H54 (cell line): Measurements from ENCODE around the gene AKAP11.

Experiments used
- DNase-seq: peaks from one replicate; pipeline ENCODE4 v3.0.0; 2011; ENCODE audit warnings: low spot score, mixed read lengths; ENCODE audit not compliant: insufficient read length
- FAIRE-seq: peaks from 3 replicates; lab custom pipeline; 2011; peaks lifted over from hg19 to GRCh38; lab: Jason Lieb, UNC
- POLR2A ChIP-seq: IDR thresholded peaks from 2 replicates; pipeline ENCODE4 v1.6.1; 2011; ENCODE audit warnings: low read depth, mild to moderate bottlenecking, low read length

The AKAP11 gene

DNA sequence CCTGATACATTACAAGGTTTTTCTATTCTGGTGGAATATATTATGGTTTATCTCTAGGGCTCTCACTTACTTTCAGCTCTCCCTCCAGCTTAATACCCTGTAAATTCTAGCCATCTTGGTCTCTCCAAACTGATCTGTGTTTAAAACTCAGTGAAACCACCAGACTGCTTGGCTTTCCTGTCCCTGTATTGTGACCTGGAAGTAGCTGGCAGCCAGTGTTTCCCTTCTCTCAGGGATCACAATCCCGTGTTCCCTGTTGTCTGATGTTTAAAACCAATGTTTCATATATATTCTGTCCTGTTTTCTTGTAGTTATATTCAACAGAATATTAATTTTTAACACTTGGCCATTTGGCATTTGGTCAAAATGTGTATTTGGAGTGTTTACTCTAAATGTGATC, 8.0 kb downstream of the AKAP11 start:
- no peak for FAIRE-seq
- no peak for DNase-seq
- no peak for TF ChIP-seq POLR2A

GRCh38 chr13:42280537-42280936, 8.6 kb downstream of the AKAP11 start:
- DNase-seq, result no peak
- no peak for FAIRE-seq
- no peak for TF ChIP-seq POLR2A

DNA sequence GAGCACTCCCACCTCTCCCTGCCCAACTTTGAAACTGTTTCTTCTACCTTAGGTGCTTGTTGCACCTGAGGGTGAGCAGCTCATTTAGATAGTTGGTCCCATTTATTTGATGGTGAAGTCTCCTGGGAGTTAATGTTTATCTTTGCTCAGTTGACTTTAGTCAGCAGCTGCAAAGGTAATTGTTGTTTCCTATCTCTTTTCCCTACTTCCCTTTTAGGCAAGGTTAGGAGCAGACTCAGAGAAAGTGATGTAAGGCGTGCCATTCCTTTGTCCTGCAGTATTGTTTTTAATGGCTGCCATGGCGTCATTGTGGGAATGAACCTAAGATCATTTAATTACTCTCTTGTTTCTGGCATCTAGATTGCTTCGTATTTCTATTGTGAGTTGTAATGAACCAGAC, 11.6 kb downstream of the AKAP11 start:
- no peak for TF ChIP-seq POLR2A
- FAIRE-seq, result no peak
- DNase-seq, result no peak

GRCh38 chr13:42284068-42284467, 12.1 kb downstream of the AKAP11 start:
- DNase-seq (no peak), FAIRE-seq (no peak)
- TF ChIP-seq POLR2A, result no peak

GRCh38 chr13:42298392-42298791, 26.4 kb downstream of the AKAP11 start:
- TF ChIP-seq POLR2A, result no peak
- FAIRE-seq (no peak), DNase-seq (no peak)

- DNase-seq, result no peak
- no peak for FAIRE-seq
- no peak for TF ChIP-seq POLR2A
These were observed 33.6 kb downstream of the AKAP11 start for GRCh38 chr13:42305503-42305902.

- no peak for TF ChIP-seq POLR2A
- DNase-seq, result no peak
- FAIRE-seq, result no peak
These were observed 35.5 kb downstream of the AKAP11 start for GRCh38 chr13:42307461-42307860.

- FAIRE-seq (no peak), DNase-seq (no peak)
- no peak for TF ChIP-seq POLR2A
These were observed 41.0 kb downstream of the AKAP11 start for GRCh38 chr13:42312817-42313431.

DNA sequence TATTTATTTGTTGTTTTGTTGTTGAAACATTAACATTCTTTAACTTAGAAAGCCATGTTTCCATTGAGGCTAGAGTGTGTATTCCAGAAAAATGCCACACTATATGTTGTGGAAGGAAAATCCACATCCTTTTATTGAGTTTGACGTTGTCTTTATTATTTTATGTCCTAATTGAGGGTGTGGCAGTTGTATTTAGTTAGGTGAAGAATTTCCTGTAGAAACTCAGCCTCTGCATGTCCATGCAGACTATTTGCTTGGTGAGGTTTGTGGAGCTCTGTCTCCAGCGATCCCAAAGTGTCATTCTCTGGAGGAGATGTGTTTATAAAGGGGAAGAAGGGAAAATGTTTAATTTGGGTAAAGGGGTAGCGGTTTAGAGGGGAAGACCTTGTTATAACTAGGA, 46.6 kb downstream of the AKAP11 start:
- no peak for DNase-seq
- FAIRE-seq, result no peak

GRCh38 chr13:42320375-42320787, 48.4 kb downstream of the AKAP11 start:
- FAIRE-seq, result no peak
- no peak for DNase-seq
- TF ChIP-seq POLR2A, result no peak

More for the DNA sequence above, 46.6 kb downstream of the AKAP11 start:
- no peak for TF ChIP-seq POLR2A

- DNase-seq (no peak), FAIRE-seq (no peak)
- TF ChIP-seq POLR2A, result no peak
These were observed 50.9 kb downstream of the AKAP11 start for GRCh38 chr13:42322806-42323205.

GRCh38 chr13:42324704-42325103, 52.8 kb downstream of the AKAP11 start:
- no peak for TF ChIP-seq POLR2A
- no peak for DNase-seq
- no peak for FAIRE-seq

GRCh38 chr13:42327725-42328124, 55.8 kb downstream of the AKAP11 start:
- FAIRE-seq (no peak), DNase-seq (no peak)
- TF ChIP-seq POLR2A, result no peak

GRCh38 chr13:42328672-42329071, 56.7 kb downstream of the AKAP11 start:
- no peak for FAIRE-seq
- no peak for DNase-seq
- TF ChIP-seq POLR2A, result no peak

DNA sequence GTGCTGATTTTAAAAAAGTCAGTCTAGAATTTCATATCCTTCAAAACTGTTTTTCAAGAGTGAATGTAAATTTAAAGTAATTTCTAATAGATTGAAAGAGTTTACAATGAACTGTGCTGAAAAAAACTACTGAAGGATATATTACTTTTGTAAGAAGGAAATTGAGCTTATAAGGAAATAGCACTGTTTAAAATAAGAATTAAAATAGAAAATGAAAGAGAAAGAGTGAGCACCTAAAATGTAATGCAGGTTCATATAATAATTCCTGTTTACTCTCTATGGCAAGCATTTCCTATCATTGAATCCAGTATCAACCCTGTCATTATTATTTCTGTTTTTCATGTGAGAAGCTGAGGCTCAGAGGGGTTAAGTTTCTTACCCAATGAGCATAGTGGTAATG, 57.3 kb downstream of the AKAP11 start:
- no peak for FAIRE-seq

DNA sequence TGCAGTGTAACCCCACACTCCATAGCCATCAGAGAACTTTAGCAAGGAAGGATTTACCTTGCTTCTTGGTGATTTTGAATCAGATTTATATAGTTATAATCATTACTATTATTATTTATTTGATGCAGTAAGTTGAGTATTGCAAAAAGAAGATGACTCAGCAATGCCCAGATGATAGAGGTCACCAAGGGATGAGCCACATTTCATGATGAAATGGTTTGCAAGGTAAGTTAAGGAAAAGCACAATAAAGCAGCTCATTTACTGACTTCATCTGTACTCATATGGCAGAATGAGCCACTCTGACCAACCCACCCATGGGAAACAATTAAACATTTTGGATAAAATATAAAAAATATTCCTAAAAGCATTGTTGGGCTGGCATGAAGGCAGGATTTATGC, 59.1 kb downstream of the AKAP11 start:
- DNase-seq (no peak), FAIRE-seq (no peak)
- no peak for TF ChIP-seq POLR2A

More for the DNA sequence above, 57.3 kb downstream of the AKAP11 start:
- no peak for DNase-seq
- TF ChIP-seq POLR2A, result no peak
